HG02884 (cell line): ENCODE results near the gene HS3ST4.
"Not testable (repeated sequence)": the region's sequence is repeated elsewhere in the genome, so short reads cannot be mapped to it uniquely, and the experiment has no call there.

Experiments
- ATAC-seq: cut with Tn5 transposase; IDR thresholded peaks from one replicate; pipeline ENCODE4 v1.9.1; 2021; ENCODE audit warnings: mild to moderate bottlenecking, moderate library complexity; ENCODE audit not compliant: unreplicated experiment

The HS3ST4 gene

GRCh38 chr16:25966172-25967097 lies 274.7 kb downstream of the HS3ST4 start:
- peak; percentile 89 for ATAC-seq

GRCh38 chr16:25977121-25977520 lies 285.4 kb downstream of the HS3ST4 start:
- ATAC-seq: no peak

DNA sequence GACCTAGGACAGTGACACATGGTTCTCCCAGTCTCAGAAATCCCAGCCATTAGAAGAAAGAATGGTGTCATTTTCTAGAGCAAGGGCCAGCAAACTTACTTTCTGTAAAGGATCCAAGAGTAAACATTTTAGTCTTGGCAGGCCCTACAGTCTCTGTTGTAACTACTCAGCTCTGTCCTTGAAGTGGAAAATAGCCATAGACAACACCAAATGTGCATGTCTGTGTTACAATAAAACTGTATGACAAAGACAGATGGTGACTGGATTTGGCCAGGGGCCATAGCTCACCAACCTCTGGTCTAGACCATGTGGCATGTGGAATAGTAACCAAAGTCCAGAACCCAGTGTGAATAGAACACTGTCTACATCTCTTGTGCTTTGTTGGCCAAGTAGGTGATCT lies 286.5 kb downstream of the HS3ST4 start:
- no peak for ATAC-seq

GRCh38 chr16:25988084-25988483 lies 296.3 kb downstream of the HS3ST4 start:
- ATAC-seq: no peak

GRCh38 chr16:25988882-25989281 lies 297.1 kb downstream of the HS3ST4 start:
- no peak for ATAC-seq

GRCh38 chr16:25996052-25996451 lies 304.3 kb downstream of the HS3ST4 start:
- no peak for ATAC-seq

DNA sequence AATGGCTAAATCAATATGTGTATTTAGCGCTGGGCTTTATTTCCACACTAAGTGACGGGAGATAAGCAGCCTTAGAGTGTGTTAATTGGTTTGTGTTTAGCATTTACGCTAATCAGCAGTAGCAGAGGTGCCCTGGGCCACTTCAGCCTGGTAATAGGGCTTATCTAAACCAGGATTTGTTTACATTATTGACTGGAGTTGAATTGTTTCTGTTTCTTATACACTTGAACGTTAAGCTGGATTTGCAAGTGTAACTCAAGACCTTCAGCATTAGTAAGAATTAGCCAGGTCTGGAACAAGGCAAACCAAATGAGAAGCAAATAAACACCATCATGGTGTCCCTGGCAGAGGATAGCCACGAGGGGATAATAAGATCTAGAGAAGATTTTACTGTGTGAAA lies 313.6 kb downstream of the HS3ST4 start:
- ATAC-seq: no peak

GRCh38 chr16:26012376-26012775 lies 320.6 kb downstream of the HS3ST4 start:
- no peak for ATAC-seq

GRCh38 chr16:26015776-26016175 lies 324.0 kb downstream of the HS3ST4 start:
- ATAC-seq: no peak

GRCh38 chr16:26016989-26017388 lies 325.2 kb downstream of the HS3ST4 start:
- ATAC-seq: no peak

DNA sequence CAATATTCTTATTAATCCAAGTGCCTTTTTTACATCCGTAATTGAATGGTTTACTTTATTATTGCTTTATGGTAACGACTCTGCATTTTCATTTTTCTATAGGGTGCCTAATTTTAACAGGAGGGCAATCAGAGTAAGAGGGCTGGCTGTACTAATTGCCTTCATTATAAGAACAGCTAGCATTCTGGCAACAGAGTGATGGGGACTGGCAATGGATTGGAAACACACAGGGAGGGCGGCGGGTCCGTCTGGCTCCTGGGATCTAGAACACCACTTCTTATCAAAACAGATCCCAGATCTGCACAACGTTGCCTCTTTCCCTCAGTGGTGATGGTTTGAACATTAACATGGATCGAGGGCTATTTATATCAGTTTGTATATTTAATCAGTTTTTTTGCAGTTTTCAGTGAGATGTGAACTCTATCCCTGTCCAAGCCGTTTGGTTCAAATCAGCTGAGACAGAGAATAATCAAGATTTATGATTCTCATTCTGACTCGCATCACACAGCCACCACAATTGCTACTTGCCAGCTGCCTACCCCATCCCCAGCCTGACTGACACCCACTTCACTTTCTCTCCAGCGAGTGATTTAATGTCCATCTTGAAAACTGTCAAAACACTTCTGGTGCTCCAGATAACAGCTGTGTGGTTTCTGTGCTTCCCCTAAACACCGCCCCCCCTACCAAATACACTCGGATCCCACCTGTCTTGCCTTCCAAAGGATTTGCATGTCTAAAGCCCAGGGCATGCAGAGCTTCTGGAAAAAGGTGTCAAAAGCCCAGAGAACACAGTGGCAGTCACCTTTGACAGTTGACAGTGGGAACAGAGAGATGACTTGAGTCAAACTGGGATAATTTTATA lies 327.9 kb downstream of the HS3ST4 start:
- ATAC-seq: no peak

- ATAC-seq: no peak
Measured at GRCh38 chr16:26026709-26027450, 335.1 kb downstream of the HS3ST4 start.

GRCh38 chr16:26031286-26031685 lies 339.5 kb downstream of the HS3ST4 start:
- no peak for ATAC-seq

- not testable (repeated sequence) for ATAC-seq
Measured at GRCh38 chr16:26032661-26033060, 340.9 kb downstream of the HS3ST4 start.

DNA sequence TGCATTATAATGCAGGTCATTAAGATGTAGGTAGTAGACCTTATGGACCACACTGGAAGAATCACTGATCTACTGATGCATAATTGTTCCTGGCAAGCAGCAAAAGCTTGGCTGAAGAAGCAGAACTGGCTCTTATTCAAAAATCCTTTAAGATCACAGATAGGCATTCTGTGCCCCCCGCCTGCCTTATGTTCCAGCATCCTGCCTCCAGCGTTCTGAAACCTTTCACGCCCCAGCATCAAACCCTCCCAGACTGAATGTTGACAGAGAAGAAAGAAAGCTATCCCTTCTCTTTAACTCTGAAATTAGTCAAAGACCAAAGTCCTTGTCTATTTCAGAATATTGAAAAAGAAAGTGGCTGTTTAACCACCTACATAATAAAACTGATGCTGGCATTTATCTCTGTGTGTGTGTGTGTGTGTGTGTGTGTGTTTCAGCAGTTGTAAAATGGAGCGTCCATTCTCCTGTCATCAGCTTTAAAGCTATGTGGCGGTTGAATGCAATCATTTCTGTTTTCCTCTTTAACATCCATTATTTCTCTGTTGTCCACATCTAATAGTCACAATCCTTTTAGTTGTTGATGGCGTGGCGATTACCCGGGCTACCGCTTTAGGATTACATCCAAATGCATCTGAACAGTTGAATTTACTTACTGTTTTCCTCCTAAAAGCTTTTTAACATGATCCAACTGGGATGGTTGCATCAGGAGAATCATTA lies 350.4 kb downstream of the HS3ST4 start:
- no peak for ATAC-seq

- ATAC-seq: no peak
Measured at GRCh38 chr16:26050472-26050871, 358.7 kb downstream of the HS3ST4 start.

DNA sequence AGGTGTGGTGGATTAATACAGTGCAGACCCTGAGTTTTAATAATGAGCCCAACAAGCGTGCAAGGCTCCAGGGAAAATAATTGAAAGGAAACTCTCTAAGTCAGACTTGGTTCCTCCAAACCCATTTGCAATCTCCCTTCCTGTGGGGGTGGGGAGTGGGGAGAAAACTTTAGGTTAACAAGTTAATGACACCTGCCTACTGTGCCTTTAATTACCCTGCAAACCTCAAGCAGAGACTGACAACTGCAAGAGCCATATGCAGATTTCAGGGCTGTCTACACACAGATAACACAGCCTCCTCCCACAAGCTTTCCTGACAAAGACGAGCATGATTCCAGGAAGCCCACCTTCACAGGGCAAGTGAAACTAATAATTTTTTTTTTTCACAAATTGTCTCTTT lies 359.3 kb downstream of the HS3ST4 start:
- ATAC-seq: no peak

- ATAC-seq: no peak
Measured at GRCh38 chr16:26053889-26054288, 362.1 kb downstream of the HS3ST4 start.

GRCh38 chr16:26058326-26058725 lies 366.6 kb downstream of the HS3ST4 start:
- ATAC-seq: no peak

DNA sequence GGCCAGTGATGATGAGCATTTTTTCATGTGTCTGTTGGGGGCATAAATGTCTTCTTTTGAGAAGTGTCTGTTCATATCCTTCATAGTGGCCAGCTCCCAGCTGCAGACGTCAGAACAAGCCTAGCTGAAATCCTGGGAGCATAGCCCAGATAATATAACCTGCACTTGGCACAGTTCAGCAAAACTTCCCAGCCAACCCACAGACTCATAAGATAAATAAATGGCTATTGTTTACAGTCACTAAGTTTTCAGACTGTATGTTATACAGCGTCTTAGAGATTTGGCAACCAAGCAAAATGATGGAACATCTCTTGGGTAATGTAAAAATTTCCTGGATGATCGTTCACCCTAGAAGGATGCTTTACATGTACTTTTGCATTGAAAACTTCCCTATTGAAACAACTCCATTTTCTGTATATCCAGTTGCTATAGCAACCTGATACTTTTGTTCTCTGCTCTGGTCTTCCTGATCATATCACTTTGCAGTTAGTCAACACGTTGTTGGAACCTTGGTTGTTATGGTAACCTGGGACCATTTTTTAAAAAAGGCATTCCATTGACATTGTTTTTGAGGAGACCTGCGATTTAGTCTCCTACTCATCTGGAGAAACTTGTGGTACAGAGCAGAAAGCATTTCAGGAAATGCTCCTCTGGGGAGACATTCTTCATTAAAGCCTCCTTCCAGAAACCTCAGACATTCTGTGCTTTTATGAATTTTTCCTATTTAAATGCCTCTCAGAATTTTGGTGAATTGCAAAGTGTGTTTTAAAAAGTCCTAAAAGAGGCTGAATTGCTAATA lies 378.7 kb downstream of the HS3ST4 start:
- ATAC-seq: no peak
